Caki2 (cell line): ENCODE data around the gene COX5B. TPM values are rescaled to one million over a fixed set of nuclear protein-coding genes. Genes with fewer than 3 reads are reported as not detected.

Experiments
- DNase-seq: peaks from one replicate; pipeline ENCODE4 v3.0.0-alpha.2; 2015; ENCODE audit warnings: low read depth
- in situ Hi-C: cut with HindIII; loops from 2 replicates; pipeline ENCODE4 v1.10.0; 2016; ENCODE audit warnings: low sequenced_read_pairs, low pct_unique_long_range_greater_than_20kb, mixed read lengths
- total RNA-seq: library from RNA; depleted of rRNA; stranded (reverse); fragments of >200 nt; shearing (Covaris generic); gene quantifications from 2 replicates; pipeline ENCODE4 v1.2.3, GENCODE V29; 2014; ENCODE audit warnings: low replicate concordance

COX5B gene
- total RNA-seq, 1 experiment from 2014 or later: 745 TPM

DNA sequence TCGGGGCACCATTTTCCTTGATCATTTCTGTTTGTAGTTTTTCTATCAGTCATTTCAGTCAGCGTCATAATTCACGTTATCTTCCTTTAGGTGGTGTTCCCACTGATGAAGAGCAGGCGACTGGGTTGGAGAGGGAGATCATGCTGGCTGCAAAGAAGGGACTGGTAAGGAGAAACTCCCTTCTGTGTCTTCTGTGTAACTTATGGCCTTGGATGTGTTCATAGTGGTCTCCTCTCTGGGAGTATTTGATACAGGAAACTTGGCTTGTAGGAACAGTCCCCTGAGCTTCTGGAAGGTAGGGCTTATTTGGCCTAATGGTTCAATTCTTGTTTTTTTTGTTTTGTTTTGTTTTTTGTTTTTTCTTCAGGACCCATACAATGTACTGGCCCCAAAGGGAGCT, 1.1 kb downstream of the COX5B start:
- in situ Hi-C loops: no loop called here
- DNase-seq: no peak

DNA sequence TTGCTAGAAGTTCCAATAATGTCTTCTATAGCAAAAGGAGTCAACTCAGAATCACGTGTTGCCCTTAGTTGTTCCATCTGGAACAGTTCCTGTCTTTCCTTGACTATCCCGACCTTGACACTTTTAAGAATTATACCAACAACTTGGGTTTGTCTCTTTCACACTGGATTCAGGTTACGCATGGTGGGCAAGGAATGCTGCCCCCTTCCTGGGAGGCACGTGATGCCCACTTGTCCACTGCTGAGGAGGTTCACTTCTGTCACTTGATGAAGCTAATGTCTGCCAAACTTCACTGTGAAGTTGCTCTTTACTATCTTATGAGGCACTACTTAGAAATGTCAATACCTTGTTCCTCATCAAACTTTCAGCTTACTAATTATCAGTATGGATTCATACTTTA, 5.3 kb downstream of the COX5B start:
- no peak for DNase-seq
- in situ Hi-C loops: no loop called here

DNA sequence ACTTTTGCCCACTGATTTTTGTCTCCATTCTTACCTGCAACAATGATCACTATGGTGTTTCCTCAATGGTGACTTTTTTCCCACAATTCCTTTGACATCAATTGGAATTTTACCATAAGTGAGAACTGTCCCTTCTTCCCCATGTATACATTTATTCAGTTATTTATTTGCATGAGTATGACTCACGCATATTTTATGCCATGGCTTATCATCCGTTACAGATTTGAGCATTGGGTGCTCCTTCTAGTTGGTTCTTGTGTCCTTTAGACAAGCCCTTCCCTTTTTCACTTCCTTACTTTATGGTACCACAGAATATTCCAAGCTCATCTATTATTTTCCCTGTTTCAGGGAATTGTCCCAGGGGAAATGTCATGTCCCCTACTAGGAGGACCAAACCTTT, 7.6 kb downstream of the COX5B start:
- no peak for DNase-seq
- in situ Hi-C loops: no loop called here

DNA sequence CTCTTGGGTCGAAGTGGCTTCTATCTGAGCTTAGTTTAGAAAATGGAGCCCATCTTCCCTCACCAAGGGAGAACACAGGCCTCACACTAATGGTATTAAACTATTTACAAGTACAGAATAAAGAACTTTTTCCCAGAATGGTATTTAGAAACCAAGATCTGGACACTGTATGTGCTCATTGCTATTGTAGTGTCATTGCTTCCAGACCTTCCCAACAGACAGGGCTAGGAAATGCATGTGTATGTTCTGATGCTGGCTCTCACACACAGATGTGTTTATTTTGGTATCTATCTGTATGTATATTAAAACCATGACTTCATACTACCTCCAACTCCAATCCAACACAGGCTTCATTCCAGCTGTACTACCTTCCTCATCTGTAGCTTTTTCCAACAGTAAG, 8.0 kb downstream of the COX5B start:
- in situ Hi-C loops: no loop called here
- no peak for DNase-seq

DNA sequence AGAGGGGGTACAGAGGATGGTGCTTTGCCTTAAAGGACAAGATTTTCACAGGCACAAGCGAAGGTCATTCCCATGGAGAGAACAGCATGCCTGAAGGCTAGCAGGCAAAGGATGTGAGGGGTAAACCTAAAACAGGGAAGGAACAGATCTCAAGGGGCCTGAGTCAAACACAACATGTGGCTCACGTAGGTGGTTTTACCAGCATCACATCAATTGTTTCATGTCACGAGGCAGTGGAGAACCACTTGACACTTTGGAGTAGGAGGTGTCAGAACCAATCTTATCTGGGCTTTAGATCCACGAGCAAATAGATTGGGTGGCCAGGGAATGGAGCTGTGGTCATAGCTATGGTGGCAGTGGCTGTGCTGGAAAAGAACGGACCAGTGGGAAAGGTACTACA, 8.4 kb downstream of the COX5B start:
- in situ Hi-C loops: no loop called here
- DNase-seq: no peak

DNA sequence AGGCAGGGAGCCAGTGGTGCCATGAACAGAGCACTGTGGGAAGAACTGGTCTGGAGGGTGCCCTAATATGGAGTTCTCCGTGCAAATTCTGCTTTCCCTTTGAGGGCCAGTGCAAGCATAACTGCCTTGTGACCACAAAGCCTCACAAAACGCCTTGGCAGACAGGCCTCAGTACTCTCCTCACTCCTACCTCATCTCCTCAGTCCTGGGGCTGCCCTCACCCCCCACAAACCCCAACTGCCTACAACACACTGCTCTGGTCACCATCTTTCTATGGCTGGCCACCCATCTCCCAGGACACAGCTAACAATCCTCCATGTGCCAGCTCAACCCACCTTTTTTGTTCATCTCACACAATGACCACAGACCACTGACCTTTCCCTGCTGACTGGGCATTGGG, 8.9 kb downstream of the COX5B start:
- in situ Hi-C loops: no loop called here
- DNase-seq: no peak

DNA sequence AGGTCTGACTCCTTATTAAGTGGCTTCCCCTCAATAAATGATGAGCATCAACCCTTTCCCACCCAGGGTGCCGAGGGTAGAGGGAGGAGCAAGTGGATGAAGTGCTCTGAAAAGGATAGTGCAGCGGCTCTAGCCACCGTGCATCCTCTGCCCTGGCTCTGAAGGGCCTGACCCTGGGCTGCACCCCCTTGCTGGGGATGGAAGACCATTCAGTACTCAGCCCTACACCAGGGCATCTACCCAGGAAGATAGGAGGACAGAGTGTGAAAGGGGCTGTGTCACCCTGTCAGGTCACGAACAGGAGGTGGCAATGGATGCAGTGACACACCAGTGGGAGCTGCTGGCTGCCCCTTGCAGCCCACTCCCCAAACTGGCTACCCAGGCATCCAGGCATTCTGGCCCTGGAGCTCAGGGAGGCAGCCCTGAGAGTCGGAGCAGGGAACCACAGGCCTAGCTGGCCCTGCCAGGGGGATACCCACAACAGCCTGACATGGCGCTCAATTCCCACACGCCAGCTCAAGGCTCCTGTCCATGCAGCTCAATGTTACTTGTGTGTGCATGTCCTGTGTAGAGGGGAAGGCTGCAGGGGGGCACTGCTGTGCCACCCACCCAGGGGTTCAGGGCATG, 10.4 kb downstream of the COX5B start:
- in situ Hi-C loops: no loop called here
- no peak for DNase-seq

DNA sequence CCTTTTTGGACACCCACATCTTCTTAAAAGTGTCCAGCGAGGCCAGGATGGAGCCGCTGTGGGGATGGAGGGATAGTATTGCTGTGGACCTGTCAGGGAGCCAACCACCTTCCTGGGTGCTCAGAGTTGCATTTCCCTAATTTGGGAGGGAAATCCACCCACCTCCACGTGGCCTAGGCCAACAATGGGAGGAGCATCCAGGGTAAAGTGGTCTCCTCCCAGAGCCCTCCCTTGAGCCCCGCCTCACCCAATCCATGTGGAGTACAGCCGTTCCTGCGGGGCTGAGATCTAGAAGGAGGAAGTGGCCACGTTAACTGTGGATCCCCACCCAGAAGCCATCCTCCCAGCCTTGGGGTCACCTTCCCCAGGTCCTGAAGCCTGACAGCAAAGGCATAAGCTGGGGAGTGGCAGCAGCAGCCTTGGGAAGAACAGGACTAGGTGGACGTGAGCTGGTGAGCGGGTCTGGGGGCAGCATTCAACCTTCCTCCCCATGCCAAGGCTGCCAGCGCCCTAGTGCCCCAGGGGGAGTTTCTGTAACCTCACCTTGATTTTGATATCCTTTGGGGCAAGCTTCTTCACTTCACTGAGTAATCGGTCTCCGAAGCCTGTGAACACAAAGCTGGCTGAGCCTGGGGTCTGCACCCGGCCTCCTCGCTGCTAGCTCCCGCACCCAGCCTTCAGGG, 11.2 kb downstream of the COX5B start:
- in situ Hi-C loops: no loop called here
- DNase-seq: no peak

DNA sequence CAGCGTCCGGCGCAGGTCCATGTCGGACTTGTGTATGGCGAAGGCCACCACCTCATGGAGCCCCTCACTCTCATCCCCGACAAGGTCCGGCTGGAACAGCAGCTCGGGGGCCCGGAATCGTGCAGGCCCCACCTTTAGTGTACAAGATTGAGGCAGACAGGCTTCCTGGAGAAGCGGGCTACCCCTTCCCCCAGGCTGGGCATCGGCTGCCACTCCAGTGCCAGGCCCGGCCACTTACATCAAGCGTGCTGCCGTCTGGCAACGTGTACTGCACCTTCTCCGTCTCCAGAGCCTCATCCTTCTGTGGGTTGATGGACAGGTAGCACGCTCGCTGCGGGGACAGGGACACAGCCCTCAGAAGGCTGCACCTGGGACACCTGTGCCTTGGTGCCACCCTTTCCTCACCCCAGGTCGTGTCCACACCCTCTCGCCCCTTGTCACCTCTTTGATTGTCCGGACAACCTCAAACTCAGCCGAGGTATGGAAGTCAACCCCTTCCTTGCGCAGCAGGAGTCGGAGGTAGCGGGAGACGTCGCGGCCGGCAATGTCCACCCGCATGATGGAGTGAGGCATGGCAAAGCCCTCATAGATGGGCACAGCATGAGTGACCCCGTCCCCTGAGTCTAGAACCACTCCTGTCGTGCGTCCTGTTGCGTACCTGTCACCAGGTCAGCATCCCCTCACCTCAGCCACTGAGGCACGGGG, 12.3 kb downstream of the COX5B start:
- in situ Hi-C loops: no loop called here
- no peak for DNase-seq

DNA sequence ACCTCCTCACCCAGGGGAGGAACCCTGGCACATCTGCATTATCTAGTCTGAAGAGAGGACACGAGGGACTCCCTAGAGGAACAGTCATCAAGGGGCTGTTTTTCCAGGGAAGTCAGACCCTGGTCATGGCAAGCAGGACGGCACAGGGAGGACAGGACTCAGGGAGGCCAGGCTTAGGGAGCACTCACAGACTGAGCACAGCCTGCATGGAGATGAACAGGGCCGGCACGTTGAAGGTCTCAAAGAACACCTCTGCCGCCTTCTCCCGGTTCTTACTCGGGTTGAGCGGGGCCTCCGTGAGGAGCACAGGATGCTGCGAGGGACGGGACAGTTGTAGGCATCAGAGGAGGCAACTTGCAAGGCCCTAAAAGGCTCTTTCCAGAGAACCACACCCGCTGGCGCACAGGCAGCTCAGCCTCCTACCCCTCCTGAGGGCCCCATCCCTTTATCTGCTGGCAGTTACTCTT, 12.9 kb downstream of the COX5B start:
- in situ Hi-C loops: no loop called here
- DNase-seq: no peak

DNA sequence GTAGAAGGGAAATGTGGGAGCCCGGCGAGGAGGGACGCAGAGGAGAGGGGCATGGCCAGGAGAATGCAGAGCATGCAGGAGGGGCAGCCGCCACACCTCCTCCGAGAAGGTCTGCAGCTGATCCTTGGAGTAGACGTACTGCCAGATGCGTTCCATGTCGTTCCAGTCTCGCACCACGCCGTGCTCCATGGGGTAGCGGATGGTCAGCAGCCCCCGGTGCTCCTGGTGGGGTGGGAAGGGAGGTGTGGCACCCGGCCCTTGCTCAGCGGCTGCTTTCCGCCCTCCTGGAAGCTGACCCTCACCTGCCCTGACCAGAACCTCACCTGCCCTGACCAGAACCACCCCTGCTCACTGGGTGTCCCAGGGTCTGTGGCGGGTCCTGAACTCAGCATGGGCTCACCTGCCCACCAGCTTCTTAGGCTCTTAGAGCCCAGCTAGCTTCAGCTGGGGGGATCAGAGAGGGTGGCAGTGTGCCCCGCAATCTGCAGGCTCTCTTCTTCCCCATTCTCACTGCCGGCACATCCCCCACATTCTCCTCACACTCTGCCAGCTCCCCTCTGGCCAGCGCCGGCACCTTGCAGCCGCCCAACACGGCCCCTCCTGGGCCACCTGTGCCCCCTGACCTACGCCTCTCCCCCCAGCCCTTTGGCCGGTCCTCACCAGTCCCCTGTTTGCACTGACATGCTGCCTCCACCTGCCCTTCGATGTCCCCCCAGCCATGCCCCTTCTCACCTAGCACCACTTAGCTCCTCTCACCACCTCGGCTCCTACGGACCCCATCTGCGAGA, 13.6 kb downstream of the COX5B start:
- in situ Hi-C loops: no loop called here
- DNase-seq: no peak

DNA sequence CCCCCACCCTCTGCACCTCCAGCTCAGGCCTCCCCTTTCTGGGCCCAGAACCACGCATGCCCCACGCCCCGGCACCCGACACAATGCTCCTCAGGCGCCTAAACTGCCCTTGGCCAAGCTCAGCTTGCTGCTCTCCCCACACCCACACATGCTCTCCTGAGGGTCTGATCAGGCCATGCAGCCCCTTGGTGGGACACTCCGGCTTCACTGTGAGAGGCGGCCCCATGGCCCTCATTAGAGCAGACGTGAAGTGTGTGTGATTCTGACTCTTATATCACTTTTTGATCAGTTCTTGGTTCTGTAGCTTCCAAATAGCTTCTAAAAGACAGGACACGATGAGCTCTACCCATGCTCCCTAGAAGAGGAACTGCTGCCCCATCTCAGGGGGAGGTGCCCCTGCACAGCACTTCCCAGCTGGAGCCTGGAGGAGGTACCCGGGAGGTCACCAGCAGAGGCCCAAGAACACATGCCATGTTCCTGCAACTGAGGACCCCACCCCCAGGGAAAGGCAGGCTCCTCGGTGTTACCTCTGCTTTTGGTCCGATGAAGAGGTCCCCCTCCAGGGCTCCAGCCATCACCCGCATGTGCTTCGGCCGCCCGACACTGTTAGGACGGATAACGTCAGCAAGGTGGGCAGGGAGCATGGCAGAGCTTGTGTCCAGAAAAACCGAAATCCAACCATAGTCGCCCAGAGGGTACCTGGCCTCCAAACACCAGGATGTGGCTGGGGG, 14.3 kb downstream of the COX5B start:
- in situ Hi-C loops: no loop called here
- DNase-seq: no peak

DNA sequence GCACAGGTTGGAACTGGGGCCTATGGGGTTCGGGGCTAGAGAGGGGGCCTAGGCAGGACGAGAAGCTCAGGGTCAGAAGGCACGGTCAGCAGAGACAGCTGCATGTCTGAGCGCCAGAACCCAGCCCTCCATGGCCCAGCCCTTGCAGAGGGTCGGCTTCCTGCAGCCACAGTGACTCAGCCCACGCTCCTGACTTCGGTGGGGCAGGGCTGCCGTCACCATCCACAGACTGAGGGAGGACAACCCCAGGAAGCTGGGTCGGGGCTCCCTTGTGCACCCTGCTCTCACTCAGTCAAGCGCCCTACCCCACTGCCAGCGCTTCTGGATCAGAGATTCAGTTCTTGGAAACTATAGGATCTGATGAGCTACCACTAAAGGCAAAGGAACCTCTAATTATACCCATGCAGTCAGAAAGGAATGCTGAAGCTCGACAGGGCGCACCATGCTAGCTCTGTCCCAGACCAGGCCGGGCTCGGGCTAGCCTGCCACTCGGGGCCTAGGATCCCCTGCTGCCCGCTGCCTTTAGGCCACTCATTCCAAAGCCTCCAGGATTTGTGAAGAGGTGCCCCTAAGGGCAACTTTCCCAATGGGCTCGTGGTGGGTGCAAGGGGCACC, 15.0 kb downstream of the COX5B start:
- DNase-seq: no peak
- in situ Hi-C loops: no loop called here

DNA sequence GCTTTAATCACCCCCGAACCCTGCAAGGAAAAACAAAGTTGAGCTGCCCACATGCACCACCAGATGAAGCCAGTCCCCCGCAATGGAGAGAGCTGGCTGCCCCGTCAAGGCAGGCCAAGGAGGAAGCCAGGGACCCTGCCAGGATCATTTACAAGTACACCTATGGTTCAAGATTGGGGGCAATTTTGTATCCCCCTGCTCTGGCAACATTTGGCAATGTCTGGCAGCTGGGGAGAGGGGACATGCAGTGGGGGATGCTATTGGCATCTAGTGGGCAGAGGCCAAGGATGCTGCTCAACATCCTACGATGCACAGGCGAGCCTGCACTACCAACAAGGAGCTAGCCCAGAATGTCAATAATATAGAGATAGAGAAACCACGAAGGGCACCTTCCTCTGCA, 16.1 kb downstream of the COX5B start:
- no peak for DNase-seq
- in situ Hi-C loops: no loop called here

DNA sequence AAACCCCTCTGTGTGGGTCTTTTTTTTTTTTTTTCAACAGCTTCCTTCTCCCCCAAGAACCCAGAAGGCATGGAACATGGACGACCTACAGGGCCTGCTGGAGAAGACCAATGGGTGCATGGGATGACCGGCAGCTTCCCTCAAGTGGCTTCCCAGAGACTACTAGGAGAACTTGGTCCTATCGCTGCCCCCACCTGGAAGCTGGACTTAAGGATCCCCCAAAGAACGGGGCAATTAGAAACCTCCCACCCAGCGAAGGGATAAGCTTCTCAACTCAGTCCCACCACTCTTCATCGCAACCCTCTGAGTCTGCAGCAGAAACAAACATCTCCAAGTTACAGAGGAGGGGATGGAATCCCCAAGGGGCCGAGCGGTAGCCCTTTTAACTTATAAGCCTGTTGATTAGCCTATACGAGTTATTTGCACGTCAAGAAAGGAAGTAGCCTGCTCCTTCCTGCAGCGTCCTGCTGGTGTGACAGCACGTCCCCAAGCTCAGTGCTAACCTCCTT, 16.6 kb downstream of the COX5B start:
- in situ Hi-C loops: no loop called here
- DNase-seq: no peak

DNA sequence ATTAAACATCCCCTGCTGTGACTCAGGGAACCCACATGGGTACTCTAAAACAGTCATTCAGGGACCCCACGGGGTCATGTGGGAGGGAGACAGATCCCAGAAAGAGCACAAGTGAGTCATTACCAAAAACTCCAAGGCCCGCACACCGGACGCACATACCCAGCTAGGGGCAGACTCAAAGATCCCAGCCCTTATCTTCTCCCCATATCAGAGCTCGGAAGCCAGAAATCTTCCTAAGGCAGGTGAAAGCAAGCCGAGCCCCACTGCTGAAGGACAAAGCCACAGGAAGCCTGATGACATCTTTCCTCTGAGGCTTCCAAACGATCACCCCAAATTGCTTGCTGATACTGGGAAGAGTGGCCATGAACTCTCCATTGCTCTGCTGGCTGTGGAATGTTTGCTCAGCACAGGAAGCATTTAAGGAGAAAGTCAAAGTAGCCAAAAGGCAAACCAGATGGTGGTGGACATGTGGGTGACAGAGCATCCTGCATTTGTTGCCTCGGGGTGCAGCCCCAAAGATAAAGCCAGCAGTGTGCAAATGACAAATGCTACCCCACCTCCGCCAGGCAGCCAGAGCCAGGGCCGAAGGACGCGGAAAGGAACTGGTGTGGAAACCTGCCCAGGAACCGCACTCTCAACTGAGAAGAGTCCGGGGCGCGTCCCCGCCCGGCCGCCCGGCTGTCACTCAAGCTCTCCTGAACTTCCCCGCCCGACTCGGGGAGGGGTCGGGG, 17.2 kb downstream of the COX5B start:
- in situ Hi-C loops: no loop called here
- peak; percentile 68 for DNase-seq

DNA sequence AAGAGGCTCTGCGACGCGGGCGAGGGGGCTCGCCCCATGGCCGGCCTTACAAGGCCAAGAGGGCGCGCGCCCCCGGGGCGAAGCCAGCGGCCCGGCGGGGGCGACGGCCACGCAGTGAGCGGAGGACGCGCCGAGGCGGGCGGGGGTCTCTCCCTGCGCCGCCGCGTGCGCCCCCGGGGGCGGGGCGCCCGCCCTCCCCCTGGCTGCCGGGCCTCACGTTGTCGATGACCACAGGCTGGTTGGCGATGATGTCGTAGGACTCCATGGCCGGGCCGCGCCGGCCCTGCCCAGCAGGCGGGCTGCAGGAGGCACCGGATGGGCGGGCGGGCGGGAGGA, 17.7 kb downstream of the COX5B start:
- DNase-seq: no peak
- in situ Hi-C loops: no loop called here
